Mammary epithelial cell (primary cell): ENCODE measurements around the gene SUSD2.

ENCODE experiments used
- EZH2 ChIP-seq: IDR thresholded peaks from 2 replicates; pipeline ENCODE4 v1.6.1; 2012; ENCODE audit warnings: low read length, inconsistent platforms, borderline replicate concordance
- TF ChIP-seq, protein P1 (sequence below), 2 donors: IDR thresholded peaks in 1 of 2; conservative IDR thresholded peaks in 1 of 2; 2 replicates each; pipeline ENCODE4 v1.5.1; 2011 to 2012; ENCODE audit warnings: inconsistent platforms in 2 of 2, low read length in 2 of 2, mild to moderate bottlenecking in 2 of 2, control low read depth in 1 of 2, low read depth in 1 of 2; ENCODE audit not compliant: insufficient read depth in 1 of 2; ENCODE audit errors: extremely low read depth in 1 of 2

DNA sequence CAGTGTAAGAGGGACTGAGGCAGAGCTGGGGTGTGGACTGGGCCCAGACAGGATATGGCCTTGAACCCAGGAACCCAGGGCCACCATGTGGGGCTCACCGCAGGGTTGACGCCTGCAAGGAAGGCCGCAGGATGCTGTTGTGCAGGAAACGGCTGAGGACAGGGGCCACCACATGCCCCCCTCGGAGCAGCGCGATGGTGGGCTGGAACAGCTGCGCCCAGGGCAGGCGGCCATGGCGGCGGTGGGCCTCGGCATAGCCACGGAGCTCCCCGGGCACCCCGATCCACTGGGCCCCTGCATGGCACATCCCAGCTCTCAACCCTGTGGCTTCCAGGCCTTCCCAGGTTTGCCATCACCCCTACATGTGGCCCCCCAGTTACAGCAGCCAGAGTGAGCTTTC, 51.4 kb downstream of the SUSD2 start:
- TF ChIP-seq, protein P1, sequence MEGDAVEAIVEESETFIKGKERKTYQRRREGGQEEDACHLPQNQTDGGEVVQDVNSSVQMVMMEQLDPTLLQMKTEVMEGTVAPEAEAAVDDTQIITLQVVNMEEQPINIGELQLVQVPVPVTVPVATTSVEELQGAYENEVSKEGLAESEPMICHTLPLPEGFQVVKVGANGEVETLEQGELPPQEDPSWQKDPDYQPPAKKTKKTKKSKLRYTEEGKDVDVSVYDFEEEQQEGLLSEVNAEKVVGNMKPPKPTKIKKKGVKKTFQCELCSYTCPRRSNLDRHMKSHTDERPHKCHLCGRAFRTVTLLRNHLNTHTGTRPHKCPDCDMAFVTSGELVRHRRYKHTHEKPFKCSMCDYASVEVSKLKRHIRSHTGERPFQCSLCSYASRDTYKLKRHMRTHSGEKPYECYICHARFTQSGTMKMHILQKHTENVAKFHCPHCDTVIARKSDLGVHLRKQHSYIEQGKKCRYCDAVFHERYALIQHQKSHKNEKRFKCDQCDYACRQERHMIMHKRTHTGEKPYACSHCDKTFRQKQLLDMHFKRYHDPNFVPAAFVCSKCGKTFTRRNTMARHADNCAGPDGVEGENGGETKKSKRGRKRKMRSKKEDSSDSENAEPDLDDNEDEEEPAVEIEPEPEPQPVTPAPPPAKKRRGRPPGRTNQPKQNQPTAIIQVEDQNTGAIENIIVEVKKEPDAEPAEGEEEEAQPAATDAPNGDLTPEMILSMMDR (conservative IDR thresholded peaks at IDR 0.05 in 1 of 2, IDR thresholded peaks at IDR 0.05 in 1 of 2; ENCODE audit: extremely low read depth in 1 of 2, insufficient read depth in 1 of 2, low read depth in 1 of 2, low read length in 2 of 2), result no peak
- no peak for TF ChIP-seq EZH2
